ENCODE measurements around the gene JPH2. TPM values are rescaled to one million over a fixed set of nuclear protein-coding genes. Genes with fewer than 3 reads are reported as not detected.

The JPH2 gene
- total RNA-seq, 1 donor from 2014 or later: 7.9 TPM

DNA sequence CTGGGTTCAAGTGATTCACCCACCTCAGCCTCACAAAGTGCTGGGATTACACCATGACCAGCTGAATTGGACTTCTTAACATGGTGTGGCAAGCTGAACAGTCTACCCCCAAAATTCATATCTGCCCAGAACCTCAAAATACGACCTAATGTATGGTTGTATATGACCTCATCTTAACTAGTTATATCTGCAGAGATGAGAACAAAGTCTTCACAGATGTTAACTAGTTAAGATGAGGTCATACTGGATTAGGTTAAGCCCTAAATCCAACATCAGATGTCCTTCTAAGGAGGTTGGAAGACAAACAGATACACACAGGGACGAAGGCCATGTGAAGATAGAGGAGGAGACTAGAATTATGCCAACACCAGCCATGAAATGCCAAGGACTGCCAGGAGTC is 102.5 kb downstream of the JPH2 start:
- Histone ChIP-seq H3K9me3 (no peaks in the 10 kb centered on the region), H3K27ac (no peak overlapping the region), H3K27me3 (no peaks in the 10 kb centered on the region), H3K36me3 (no peaks in the 10 kb centered on the region), H3K4me3 (no peak overlapping the region), H3K4me1 (no peaks in the 10 kb centered on the region)
- intact Hi-C loops (cut with DNase I): loop anchor here (5.0 to 10.0 kb wide), 2 partner anchors 250 to 547 kb away; no protein-coding TSS in a partner anchor
- DNase-seq (no peak), ATAC-seq (no peak)
- TF ChIP-seq, protein P1, sequence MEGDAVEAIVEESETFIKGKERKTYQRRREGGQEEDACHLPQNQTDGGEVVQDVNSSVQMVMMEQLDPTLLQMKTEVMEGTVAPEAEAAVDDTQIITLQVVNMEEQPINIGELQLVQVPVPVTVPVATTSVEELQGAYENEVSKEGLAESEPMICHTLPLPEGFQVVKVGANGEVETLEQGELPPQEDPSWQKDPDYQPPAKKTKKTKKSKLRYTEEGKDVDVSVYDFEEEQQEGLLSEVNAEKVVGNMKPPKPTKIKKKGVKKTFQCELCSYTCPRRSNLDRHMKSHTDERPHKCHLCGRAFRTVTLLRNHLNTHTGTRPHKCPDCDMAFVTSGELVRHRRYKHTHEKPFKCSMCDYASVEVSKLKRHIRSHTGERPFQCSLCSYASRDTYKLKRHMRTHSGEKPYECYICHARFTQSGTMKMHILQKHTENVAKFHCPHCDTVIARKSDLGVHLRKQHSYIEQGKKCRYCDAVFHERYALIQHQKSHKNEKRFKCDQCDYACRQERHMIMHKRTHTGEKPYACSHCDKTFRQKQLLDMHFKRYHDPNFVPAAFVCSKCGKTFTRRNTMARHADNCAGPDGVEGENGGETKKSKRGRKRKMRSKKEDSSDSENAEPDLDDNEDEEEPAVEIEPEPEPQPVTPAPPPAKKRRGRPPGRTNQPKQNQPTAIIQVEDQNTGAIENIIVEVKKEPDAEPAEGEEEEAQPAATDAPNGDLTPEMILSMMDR (IDR thresholded peaks at IDR 0.05): no peak

GRCh38 chr20:44083220-44083933 is 103.6 kb downstream of the JPH2 start:
- ATAC-seq: no peak
- Histone ChIP-seq H3K27me3 (no peaks in the 10 kb centered on the region), H3K36me3 (no peaks in the 10 kb centered on the region), H3K4me1 (no peaks in the 10 kb centered on the region), H3K9me3 (no peaks in the 10 kb centered on the region), H3K27ac (no peak overlapping the region), H3K4me3 (no peak overlapping the region)
- TF ChIP-seq, protein P1 (IDR thresholded peaks at IDR 0.05): no peak
- DNase-seq: no peak
- intact Hi-C loops (cut with DNase I): loop anchor here (5.0 to 10.0 kb wide), 2 partner anchors 249 to 546 kb away; no protein-coding TSS in a partner anchor

DNA sequence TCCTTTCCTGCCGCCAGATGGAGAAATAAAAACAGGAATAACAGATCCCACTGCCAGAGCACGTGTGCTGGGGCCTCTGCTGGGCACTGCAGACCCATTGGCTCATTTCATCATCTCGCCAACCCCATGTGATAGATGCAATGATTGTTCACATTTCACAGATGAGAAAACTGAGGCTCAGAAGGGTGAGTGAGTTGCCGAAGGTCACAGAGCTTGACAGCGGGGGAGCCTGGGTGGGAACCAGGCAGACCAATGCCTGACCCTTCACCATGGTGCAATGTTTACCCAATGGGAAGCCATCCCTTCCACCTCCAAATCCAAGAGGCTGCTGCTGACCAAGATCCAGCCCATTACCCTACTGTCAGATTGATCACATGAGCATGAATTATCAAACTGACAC is 105.1 kb downstream of the JPH2 start:
- TF ChIP-seq, protein P1 (IDR thresholded peaks at IDR 0.05): no peak
- no peaks in the 10 kb centered on the region for H3K9me3 ChIP-seq
- no peak for ATAC-seq
- no peak overlapping the region for H3K27ac ChIP-seq
- H3K36me3 ChIP-seq: no peaks in the 10 kb centered on the region
- DNase-seq: no peak
- no peak overlapping the region for H3K4me3 ChIP-seq
- H3K27me3 ChIP-seq: no peaks in the 10 kb centered on the region
- no peaks in the 10 kb centered on the region for H3K4me1 ChIP-seq
- intact Hi-C loops (cut with DNase I): loop anchor here (5.0 to 10.0 kb wide), 2 partner anchors 247 to 545 kb away; no protein-coding TSS in a partner anchor

DNA sequence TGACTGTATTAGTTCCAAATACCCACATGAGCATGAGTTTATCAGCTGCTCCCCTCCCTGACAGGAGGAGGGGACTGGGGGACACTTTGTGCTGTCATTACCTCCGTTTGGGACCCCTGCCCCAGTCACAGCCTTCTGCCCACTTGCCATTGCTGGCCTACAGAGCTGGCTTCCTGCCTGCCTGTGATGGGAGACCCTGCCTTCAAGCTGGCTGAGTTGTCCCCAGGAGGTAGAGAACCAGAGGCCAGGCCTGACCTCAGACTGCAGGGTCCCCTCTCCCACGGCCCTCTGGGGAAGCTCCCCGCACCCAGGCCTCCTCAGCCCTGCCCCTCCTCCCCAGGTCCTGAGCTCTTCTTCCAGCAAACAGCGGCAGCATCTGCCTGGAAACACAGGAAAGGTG is 105.5 kb downstream of the JPH2 start:
- no peaks in the 10 kb centered on the region for H3K4me1 ChIP-seq
- intact Hi-C loops (cut with DNase I): loop anchor here (5.0 to 10.0 kb wide), 2 partner anchors 247 to 544 kb away; no protein-coding TSS in a partner anchor
- H3K36me3 ChIP-seq: no peaks in the 10 kb centered on the region
- ATAC-seq (no peak), DNase-seq (no peak)
- no peak overlapping the region for H3K27ac ChIP-seq
- TF ChIP-seq, protein P1 (IDR thresholded peaks at IDR 0.05): no peak
- no peaks in the 10 kb centered on the region for H3K9me3 ChIP-seq
- no peaks in the 10 kb centered on the region for H3K27me3 ChIP-seq
- H3K4me3 ChIP-seq: no peak overlapping the region

DNA sequence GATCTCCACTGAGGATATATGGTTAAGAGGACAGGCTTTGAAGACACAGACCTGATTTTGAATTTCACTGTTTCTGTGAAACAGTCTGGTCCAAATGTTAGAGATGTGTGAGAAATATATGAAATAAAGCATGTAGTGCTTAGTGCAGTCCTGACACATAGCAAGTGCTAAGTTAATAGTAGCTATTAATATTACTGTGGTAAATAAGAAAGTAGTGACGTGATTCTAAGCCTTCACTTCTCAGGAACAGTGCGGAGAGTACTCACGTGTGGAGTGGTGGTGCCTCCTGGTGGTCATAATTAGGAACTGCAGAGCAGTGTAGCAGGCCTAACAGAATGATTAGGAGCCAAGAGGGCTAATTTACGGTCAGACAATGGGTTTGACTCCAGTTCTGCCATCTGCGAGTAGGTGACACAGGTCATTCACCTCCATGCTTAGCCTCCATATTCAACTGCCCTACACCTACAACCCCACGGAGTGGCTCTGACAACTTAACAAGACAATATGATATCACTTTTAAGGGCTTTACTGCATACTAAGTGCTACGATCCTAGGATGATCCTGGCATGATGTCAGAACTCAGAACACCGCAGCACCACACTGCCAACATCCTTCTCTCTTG is 106.2 kb downstream of the JPH2 start:
- Histone ChIP-seq H3K9me3 (no peaks in the 10 kb centered on the region), H3K4me1 (no peaks in the 10 kb centered on the region), H3K36me3 (no peaks in the 10 kb centered on the region), H3K27me3 (no peaks in the 10 kb centered on the region), H3K4me3 (no peak overlapping the region), H3K27ac (no peak overlapping the region)
- ATAC-seq: peak; percentile 96
- TF ChIP-seq, protein P1 (IDR thresholded peaks at IDR 0.05): peak; percentile 100
- intact Hi-C loops (cut with DNase I): loop anchor here (5.0 to 10.0 kb wide), 2 partner anchors 246 to 543 kb away; no protein-coding TSS in a partner anchor
- DNase-seq: no peak
